SK-N-SH treated with all-trans-retinoic acid at 6 μM for 48 hours (cell line): ENCODE data around the gene TMX3.

Source experiments
- ATAC-seq: fragments of 200-7000 bp; cut with Tn5 transposase; 3 replicates; pipeline ENCODE4 v1.9.1; 2020; ENCODE audit warnings: mild to moderate bottlenecking, moderate library complexity
- ARNTL ChIP-seq: fragments of 450-650 bp; formaldehyde crosslinking; IDR thresholded peaks from 2 replicates; pipeline ENCODE4 v1.5.0; 2020; ENCODE audit warnings: low read depth, mild to moderate bottlenecking, moderate library complexity, borderline replicate concordance
- BACH2 ChIP-seq: fragments of 250-450 bp; sonication (Bioruptor Pico); IDR thresholded peaks from 2 replicates; pipeline ENCODE4 v1.9.0; 2021; ENCODE audit warnings: mild to moderate bottlenecking, borderline replicate concordance
- CREB5 ChIP-seq: fragments of 250-450 bp; sonication (Bioruptor Pico); IDR thresholded peaks from 2 replicates; pipeline ENCODE4 v1.5.1; 2020; ENCODE audit warnings: low read depth, mild to moderate bottlenecking, moderate library complexity
- CSDC2 ChIP-seq: fragments of 250-450 bp; sonication (Bioruptor Pico); IDR thresholded peaks from 2 replicates; pipeline ENCODE4 v1.5.0; 2020; ENCODE audit warnings: mild to moderate bottlenecking, moderate library complexity
- ESRRG ChIP-seq: fragments of 250-450 bp; sonication (Bioruptor Pico); IDR thresholded peaks from 2 replicates; pipeline ENCODE4 v1.6.1; 2021; ENCODE audit warnings: mild to moderate bottlenecking
- GLIS3 ChIP-seq: fragments of 250-450 bp; sonication (Bioruptor Pico); IDR thresholded peaks from 2 replicates; pipeline ENCODE4 v1.5.0; 2020; ENCODE audit warnings: mild to moderate bottlenecking, moderate library complexity
- ISL1 ChIP-seq: fragments of 250-450 bp; sonication (Bioruptor Pico); IDR thresholded peaks from 2 replicates; pipeline ENCODE4 v2.1.2; 2022; ENCODE audit warnings: mild to moderate bottlenecking, moderate library complexity
- PATZ1 ChIP-seq: fragments of 250-450 bp; sonication (Bioruptor Pico); IDR thresholded peaks from 2 replicates; pipeline ENCODE4 v1.8.0; 2020; ENCODE audit warnings: mild to moderate bottlenecking, moderate library complexity, borderline replicate concordance
- POU6F1 ChIP-seq: fragments of 250-450 bp; sonication (Bioruptor Pico); IDR thresholded peaks from 2 replicates; pipeline ENCODE4 v1.8.0; 2021; ENCODE audit warnings: low read depth, mild to moderate bottlenecking, moderate library complexity, borderline replicate concordance
- PPARA ChIP-seq: fragments of 250-450 bp; sonication (Bioruptor Pico); IDR thresholded peaks from 2 replicates; pipeline ENCODE4 v1.5.0; 2020; ENCODE audit warnings: mild to moderate bottlenecking, borderline replicate concordance
- RARB ChIP-seq: fragments of 250-450 bp; sonication (Bioruptor Pico); IDR thresholded peaks from 2 replicates; pipeline ENCODE4 v1.8.0; 2021; ENCODE audit warnings: mild to moderate bottlenecking, moderate library complexity
- SNAI2 ChIP-seq: fragments of 250-450 bp; sonication (Bioruptor Pico); IDR thresholded peaks from 2 replicates; pipeline ENCODE4 v1.5.0; 2020; ENCODE audit warnings: mild to moderate bottlenecking, moderate library complexity
- TCF4 ChIP-seq: fragments of 250-450 bp; sonication (Bioruptor Pico); IDR thresholded peaks from 2 replicates; pipeline ENCODE4 v1.8.0; 2021; ENCODE audit warnings: mild to moderate bottlenecking, moderate library complexity, borderline replicate concordance
- TOX ChIP-seq: fragments of 250-450 bp; sonication (Bioruptor Pico); IDR thresholded peaks from 2 replicates; pipeline ENCODE4 v1.8.0; 2021; ENCODE audit warnings: mild to moderate bottlenecking, moderate library complexity, borderline replicate concordance
- TSHZ2 ChIP-seq: fragments of 250-450 bp; sonication (Bioruptor Pico); IDR thresholded peaks from 2 replicates; pipeline ENCODE4 v1.5.0; 2020; ENCODE audit warnings: mild to moderate bottlenecking, moderate library complexity
- ZC3H10 ChIP-seq: fragments of 250-450 bp; sonication (Bioruptor Pico); IDR thresholded peaks from 2 replicates; pipeline ENCODE4 v1.5.1; 2021; ENCODE audit warnings: mild to moderate bottlenecking, moderate library complexity
- ZFP3 ChIP-seq: fragments of 250-450 bp; sonication (Bioruptor Pico); IDR thresholded peaks from 2 replicates; pipeline ENCODE4 v1.5.0; 2020; ENCODE audit warnings: mild to moderate bottlenecking, moderate library complexity
- ZFP30 ChIP-seq: fragments of 450-650 bp; formaldehyde crosslinking; IDR thresholded peaks from 2 replicates; pipeline ENCODE4 v1.5.0; 2022; ENCODE audit warnings: mild to moderate bottlenecking, moderate library complexity
- ZNF565 ChIP-seq: fragments of 450-650 bp; formaldehyde crosslinking; conservative IDR thresholded peaks from 2 replicates; pipeline ENCODE4 v1.5.0; 2020; ENCODE audit warnings: low read depth, mild to moderate bottlenecking, moderate library complexity
- ZNF70 ChIP-seq: fragments of 450-650 bp; formaldehyde crosslinking; IDR thresholded peaks from 2 replicates; pipeline ENCODE4 v1.5.0; 2020; ENCODE audit warnings: mild to moderate bottlenecking, moderate library complexity
- ZNF8 ChIP-seq: fragments of 450-650 bp; formaldehyde crosslinking; IDR thresholded peaks from 2 replicates; pipeline ENCODE4 v1.5.0; 2020; ENCODE audit warnings: mild to moderate bottlenecking, moderate library complexity
- TF ChIP-seq, protein P1 (sequence below): fragments of 250-450 bp; sonication (Bioruptor Pico); IDR thresholded peaks from 2 replicates; pipeline ENCODE4 v1.5.1; 2021; ENCODE audit warnings: mild to moderate bottlenecking, moderate library complexity

TMX3 gene

DNA sequence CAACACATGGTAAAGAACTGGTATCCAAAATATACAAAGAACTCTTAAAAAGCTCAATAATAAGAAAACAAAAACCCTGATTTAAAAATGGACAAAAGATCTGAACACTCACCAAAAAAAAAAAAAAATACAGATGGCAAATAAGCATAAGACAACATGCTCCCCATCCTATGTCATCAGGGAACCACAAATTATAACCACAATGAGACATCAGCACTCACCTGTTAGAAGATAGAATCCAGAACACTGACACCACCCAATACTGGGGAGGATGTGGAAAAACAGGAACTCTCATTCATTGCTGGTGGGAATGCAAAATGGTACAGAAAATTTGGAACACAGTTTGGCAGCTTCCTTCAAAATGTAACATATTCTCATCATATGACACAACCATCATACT, 66.7 kb downstream of the TMX3 start:
- ATAC-seq, result no peak
- TF ChIP-seq BACH2 (CRISPR knock-in tag) (no peak), ISL1 (CRISPR knock-in tag) (no peak), TSHZ2 (CRISPR knock-in tag) (no peak), ZC3H10 (CRISPR knock-in tag) (no peak), TCF4 (CRISPR knock-in tag) (no peak), ZNF8 (no peak), ZFP30 (CRISPR knock-in tag) (no peak), CSDC2 (CRISPR knock-in tag) (no peak), PATZ1 (CRISPR knock-in tag) (no peak), ZNF565 (no peak)

DNA sequence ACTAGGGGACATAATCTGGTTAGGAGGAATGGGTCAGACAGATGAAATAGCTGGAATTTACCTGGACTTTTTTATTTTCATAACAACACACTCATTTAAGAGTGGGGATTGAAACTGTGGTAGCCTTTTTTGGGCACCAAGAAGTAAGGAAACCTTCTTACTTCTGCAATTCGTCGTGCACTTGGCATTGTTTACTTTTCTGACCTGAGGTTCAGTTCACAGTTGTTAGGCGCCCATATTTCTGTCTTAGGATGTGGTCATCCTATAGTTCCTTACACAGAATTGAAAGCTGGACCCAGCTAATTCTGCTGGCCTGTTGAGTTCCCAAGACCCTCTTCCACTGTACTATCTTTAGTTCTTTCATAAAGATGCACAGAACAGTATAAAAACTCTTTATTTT, 72.9 kb downstream of the TMX3 start:
- ATAC-seq, result no peak
- TF ChIP-seq CREB5 (CRISPR knock-in tag), result no peak
- TF ChIP-seq TCF4 (CRISPR knock-in tag), result no peak
- no peak for TF ChIP-seq RARB (CRISPR knock-in tag)
- TF ChIP-seq ZFP3 (CRISPR knock-in tag), result no peak
- no peak for TF ChIP-seq BACH2 (CRISPR knock-in tag)
- TF ChIP-seq, protein P1, sequence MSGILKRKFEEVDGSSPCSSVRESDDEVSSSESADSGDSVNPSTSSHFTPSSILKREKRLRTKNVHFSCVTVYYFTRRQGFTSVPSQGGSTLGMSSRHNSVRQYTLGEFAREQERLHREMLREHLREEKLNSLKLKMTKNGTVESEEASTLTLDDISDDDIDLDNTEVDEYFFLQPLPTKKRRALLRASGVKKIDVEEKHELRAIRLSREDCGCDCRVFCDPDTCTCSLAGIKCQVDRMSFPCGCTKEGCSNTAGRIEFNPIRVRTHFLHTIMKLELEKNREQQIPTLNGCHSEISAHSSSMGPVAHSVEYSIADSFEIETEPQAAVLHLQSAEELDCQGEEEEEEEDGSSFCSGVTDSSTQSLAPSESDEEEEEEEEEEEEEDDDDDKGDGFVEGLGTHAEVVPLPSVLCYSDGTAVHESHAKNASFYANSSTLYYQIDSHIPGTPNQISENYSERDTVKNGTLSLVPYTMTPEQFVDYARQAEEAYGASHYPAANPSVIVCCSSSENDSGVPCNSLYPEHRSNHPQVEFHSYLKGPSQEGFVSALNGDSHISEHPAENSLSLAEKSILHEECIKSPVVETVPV (CRISPR knock-in tag), result no peak
- TF ChIP-seq POU6F1 (CRISPR knock-in tag), result no peak
- no peak for TF ChIP-seq GLIS3
- TF ChIP-seq ZNF8, result no peak
- no peak for TF ChIP-seq PATZ1 (CRISPR knock-in tag)
- no peak for TF ChIP-seq ZC3H10 (CRISPR knock-in tag)
- no peak for TF ChIP-seq ZNF70 (CRISPR knock-in tag)
- no peak for TF ChIP-seq PPARA (CRISPR knock-in tag)
- TF ChIP-seq TOX (CRISPR knock-in tag), result no peak
- no peak for TF ChIP-seq SNAI2
- TF ChIP-seq ESRRG, result no peak
- TF ChIP-seq ARNTL (CRISPR knock-in tag), result no peak
- no peak for TF ChIP-seq CSDC2 (CRISPR knock-in tag)
